Measurements from ENCODE around the gene CEP120.
"Not testable (repeated sequence)": the region's sequence is repeated elsewhere in the genome, so short reads cannot be mapped to it uniquely, and the experiment has no call there.

Gene CEP120

DNA sequence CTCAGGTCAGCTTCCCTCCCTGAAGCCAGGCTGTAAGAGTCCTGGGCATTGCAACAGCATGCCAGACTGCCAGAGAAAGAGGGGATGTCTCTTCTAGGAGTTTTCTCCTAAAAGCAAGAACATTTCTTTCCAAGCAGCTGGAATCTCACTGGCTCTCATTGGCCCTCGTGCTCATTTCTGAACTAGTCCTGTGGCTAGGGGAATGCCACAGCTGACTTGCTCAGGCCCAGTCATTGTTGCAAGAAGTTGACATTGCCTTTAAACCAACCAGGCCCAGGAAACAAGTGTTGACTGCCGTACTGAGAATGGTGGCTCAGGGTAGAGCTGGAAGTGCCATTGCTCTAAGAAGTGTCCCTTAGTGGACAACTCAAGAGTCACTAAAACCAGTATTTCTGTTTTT, 15.0 kb upstream of the CEP120 start:
- DNase-seq: no peak

DNA sequence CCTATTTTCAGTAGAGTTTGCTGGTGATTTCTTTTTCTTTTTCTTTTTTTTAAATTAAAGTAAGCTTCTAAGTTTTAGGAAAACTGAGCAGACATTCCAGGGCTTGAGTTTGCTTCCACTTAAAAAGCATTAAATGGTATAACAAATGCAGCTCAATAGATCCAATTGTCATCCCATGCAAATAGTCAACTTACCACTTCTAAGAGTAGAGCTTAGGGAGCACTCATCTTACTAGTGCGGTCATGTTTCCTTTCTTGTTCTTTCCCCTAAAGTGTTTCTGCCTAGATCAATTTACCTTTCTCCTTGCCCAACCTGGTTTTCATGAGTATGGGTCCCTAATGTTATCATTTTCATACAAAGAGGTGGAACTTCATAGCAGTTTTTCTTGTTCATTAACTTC, 13.0 kb upstream of the CEP120 start:
- DNase-seq: no peak

DNA sequence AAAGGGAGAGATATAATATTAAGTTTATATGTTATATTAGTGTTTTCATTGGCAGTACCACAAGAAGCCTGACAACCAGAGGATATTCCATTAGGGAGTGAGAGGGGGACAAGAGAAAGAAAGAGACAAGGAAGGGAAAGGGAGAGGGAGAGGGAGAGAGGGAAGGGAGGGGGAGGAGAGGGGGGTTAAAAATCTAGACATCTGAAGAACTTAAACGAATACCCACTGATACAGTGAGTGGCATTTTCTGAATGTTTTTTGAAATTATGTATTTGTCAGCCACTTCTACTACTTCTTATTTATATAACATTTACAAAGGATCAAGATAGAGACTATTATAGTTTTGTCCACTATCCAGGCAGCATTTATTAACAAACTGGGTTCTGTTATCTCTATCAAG, 11.6 kb upstream of the CEP120 start:
- DNase-seq: no peak

DNA sequence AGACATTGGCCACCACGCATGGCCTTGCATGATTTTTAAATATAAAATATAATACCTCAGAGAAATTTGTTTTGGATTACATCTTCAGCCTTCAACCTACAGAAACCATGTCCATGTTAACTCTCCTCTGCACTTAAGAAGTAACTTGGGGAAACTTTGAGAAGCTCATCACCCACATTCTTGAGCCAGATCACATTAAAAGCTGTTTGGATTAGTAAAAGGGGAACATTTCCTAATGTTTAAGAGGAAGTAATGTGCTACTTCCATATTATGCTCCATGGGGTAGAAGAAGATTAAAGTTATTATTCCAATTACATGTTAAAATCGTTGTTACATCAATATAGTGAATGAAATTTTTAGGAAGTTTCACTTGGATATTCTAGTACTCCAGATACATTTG, 10.4 kb upstream of the CEP120 start:
- DNase-seq: no peak

DNA sequence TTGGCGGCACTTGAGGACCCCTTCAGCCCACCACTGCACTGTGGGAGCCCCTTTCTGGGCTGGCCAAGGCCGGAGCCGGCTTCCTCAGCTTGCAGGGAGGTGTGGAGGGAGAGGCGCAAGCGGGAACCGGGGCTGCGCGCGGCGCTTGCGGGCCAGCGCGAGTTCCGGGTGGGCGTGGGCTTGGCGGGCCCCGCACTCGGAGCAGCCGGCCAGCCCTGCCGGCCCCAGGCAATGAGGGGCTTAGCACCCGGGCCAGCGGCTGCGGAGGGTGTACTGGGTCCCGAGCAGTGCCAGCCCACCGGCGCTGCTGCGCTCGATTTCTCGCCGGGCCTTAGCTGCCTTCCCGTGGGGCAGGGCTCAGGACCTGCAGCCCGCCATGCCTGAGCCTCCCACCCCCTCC, 7.2 kb upstream of the CEP120 start:
- DNase-seq: not testable (repeated sequence)

DNA sequence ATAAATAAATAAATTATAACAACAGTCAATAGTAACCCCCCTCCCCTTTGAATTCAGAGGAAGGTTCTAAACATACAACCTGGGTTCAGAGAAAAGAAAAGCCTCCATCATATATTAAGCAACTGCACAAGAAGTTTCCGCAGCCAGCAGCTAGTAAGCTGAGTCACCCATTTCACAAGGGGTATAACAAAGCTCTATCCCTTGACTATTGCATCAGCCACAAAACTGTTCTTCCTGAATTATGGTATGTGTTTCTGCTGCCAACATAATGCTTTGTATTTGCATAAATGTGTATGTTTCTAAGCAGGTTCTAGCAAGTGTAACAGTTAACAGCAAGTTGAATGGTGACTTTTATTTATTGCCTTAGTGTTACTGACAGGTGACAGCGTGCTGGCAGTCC, 6.8 kb upstream of the CEP120 start:
- no peak for DNase-seq

DNA sequence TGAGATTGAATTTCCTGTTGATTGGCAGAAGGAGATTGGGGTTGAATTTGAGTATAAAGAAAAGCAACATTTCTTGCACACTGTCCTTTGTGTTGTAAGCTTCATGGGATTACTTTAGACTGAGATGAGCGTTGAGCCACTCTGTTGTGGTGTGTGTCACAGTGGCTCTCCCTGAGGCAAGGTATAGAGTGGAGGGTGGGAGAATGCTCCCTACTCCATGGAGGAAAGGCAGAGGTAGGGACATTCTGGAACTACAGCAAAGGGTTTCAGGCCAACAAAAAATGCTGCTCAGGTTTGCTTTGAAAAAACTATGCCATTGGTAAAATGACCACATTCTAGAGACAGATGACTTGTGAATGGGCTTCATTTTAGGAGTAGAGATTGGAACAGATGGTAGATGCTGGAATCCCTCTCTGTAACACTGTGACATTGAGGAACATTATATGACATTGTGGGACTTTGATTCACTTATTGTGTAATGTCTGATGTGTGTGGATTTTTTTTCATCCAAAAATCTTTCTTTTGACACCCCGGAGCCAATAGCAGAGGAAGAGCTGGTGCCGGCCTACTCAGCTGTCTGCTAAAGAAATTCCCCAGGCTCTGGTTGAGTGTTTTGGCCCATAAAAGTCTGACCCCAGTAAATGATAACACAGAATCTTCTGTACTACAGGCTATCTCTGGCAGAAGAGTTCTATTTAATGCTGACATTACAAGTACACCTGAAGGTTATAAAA, 6.2 kb upstream of the CEP120 start:
- DNase-seq: no peak

DNA sequence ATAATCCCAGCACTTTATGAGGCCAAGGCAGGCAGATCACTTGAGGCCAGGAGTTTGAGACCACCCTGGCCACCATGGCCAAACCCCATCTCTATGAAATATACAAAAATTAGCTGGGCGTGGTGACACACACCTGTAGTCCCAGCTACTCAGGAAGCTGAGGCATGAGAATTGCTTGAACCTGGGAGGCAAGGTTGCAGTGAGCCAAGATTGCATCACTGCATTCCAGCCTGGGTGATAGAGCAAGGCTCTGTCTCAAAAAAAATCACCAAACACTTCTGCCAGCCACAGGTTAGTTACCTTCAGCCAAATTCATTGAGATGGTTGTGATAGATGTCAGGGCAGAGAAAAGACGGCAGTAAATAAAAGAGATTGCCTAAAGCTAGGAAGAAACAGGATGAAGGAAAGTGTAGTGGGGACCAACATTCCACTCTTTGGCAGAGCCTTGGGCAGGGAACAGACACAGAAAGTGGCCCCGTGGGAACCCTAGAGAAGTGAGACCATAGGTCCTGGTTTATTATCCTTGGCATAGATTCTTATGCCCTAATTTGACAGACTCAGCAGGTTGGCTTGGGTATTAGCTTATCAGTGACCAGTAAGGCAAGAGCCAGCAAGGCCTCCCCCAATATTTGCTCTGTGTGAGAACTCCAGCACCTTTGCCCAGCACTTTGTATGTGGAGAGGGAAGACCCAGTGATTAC, 5.5 kb upstream of the CEP120 start:
- no peak for DNase-seq

DNA sequence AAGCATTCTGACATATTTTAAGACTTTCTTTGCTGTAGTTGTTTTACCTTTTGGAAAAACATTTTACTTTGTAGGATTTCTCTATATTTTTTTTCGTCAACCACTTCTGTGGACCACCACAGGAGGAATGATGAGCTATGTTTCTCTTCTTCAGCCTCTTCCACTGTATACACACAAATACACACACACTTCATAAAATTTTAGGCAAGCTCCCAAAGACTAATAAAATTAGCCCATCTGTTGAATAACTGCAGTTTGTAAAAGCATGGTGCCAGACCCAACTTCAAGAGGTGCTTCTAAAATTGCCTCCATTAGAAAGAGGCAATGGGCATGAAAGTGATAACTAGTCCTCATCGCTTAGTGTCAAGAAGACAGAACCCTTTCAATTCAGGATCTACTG, 4.1 kb upstream of the CEP120 start:
- no peak for DNase-seq

DNA sequence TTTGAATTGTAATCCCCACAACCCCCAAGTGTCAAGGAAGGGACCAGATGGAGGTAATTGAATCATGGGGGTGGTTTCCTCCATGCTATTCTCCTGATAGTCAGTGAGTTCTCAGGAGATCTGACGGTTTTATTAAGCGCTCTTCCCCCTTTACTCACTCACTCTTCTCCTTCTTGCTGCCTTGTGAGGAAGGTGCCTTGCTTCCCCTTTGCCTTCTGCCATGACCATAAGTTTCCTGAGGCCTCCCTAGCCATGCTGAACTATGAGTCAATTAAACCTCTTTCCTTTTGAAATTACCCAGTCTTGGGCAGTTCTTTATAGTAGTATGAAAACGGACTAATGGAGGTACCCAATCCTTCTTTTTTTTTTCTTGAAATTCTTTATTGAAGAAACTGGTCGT, 2.2 kb upstream of the CEP120 start:
- no peak for DNase-seq

DNA sequence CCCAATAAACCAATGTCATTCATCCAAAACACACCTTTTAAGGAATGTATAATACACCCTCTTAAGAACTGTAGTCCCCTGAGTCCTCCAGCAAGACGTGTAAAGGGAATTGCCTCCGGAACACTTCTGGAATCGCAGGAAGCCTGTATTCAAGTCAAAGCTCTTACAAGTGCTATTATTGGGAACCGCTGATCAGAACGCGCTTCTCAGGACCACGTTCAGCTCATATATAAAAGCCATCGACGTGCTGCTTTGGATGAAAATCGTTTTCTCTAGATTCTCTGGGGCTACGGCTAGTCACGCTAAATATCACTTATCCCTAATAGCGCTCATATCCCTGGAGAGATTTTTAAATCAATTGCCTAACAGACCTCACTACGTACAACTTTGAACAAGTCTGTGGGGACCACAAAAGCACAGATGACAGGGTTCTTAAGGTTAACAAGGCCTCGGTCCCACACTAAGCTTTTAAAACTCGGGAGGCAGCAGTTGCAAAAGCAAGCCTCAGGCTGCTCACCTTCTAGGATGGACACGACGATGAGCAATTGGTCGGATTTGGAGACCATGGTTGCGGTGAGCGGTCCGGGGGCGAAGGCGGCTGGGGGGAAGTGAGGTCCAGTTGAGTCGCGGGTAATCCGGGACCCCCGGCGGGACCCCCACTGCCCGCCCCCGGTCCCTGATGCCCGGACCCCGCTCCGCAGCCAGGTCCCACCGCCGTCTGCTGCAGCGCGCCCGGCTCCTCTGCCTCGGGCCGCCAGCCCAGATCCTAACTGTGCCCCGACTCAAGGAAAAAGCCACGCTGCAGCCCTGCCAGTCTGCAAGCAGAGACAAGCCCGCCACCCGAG, 548 bp downstream of the CEP120 start:
- DNase-seq: peak; percentile 30

DNA sequence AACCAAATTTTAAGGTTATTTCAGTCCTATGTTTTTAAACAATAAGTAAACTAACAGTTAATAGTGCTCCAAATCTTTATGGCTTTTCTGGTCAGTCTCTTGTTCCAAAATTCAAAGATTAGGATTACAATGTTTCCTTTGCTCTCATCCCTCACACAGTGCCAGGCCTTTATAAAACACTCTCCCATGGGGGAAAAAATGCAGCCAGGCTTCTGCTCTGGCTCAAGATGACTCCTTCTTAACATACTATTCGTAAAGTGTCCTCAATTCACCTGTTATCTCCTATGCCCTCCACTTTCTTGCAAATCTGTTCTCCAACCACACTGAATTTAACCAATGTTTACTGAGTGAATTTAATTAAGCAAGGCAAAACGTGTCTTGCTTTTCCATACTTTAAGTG, 1.4 kb downstream of the CEP120 start:
- no peak for DNase-seq

DNA sequence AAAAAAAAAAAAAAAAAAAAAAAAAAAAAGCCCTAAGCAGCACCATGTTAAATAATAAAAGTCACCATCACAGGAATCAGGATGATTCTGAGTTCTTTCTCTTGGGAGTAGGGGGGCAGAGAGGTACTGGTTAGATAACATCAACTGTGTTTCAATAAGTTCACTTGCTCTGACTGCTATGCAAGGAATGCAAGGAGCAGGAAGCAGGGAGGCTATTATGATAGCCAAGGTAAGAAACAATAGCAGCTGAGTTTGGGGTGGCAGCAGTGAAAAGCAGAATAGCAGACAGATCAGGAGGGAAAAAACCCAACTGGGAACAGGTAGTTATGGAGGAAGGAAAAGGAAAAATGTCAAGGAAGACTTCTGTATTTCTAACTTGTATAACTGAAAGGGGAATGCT, 8.2 kb downstream of the CEP120 start:
- no peak for DNase-seq

DNA sequence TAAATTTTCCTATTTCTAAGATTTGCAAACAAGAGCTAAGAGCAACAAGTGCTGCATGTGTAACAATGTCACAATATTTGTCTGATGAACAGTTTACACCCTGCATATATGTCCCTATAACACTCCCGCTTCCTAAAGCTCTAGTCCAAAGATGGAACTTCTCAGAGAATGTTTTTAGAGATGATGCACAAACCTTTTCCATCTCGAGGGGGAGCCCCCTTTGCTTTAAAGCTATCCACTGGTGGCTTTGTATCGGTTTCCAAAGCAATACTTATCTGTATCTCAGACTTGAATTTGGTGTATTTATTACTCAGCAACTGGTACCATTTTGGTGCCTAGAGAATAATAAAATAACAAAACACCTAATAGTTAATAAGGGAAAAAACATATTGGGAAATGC, 11.0 kb downstream of the CEP120 start:
- DNase-seq: no peak

DNA sequence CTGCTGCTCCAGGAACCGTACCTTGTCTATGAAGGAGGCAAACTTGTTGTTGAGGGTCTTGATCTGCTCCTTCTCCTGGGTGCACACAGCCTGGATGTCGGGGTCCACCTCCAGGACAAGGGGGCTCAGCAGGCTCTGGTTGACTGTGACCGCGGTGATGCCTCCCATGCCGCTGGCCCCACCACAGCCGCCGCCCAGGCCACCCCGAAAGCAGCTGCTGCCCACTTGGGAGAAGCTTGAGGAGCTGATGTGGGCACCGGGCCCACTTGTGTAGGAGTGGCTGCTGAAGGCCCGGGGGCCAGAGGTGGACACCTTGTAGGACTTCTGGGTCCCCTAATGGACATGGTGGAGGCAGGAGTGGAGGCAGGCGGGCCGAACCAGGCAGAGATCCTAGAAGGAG, 21.2 kb downstream of the CEP120 start:
- DNase-seq: not testable (repeated sequence)

DNA sequence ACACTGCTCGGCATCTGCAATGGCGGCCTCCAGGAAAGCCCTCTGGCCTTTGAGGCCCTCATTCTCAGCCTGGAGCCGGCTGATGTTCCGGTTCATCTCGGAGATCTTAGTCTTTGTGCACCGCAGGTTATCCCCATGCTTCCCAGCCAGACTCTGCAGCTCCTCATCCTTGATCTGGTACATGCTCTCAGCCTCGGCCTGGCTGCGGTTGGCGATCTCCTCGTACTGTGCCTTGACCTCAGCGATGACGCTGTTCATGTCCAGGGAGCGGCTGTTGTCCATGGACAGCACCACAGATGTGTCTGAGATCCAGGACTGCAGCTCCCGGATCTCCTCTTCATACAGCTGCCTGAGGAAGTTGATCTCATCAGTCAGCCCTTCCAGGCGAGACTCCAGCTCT, 21.9 kb downstream of the CEP120 start:
- DNase-seq: no peak

DNA sequence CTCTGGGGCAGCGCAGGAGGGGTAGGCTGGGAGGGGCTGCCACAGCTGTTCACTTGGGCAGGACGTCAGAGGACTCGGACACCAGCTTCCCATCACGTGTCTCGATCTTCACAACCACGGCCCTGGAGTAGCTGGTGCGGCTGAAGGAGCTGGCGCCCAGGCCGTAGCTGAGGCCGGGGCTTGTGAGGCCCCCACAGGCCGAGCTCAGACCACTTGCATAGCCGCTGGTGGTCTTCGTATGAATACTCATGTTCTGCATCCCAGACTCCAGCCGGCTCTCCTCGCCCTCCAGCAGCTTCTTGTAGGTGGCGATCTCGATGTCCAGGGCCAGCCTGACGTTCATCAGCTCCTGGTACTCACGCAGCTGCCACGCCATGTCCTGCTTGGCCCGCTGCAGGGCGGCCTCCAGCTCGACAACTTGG, 22.3 kb downstream of the CEP120 start:
- not testable (repeated sequence) for DNase-seq

DNA sequence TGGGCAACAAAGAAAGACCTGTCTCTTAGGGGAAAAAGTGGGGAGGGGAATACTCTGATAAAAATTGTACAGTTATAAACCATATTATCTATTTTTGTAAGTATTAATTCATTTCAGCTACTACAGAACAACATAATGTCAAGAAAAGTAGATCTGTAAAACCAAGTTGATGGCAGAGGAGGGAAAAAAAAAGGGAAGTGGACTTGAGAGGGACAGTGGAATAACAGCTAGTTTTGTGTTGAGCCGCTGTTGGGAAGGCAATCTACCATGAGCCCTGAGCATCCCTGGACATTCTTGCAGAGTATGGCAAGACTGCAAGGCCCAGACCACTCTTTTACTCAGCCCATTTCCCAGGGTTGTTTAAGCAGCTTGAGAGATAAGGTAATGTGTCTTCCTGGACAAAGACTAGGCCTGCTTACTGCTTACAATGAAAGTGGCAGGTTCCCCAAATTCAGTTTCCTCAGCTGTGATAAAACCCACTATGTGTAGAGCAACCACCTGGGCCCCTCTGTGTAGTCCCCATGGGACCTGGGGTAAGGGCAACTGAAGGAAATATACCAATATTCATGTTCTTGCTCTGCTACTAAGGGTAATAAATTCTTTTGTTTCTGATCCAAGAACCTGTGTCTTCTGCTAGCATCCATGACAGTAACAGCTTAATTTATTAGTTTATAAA, 25.0 kb downstream of the CEP120 start:
- DNase-seq: no peak

DNA sequence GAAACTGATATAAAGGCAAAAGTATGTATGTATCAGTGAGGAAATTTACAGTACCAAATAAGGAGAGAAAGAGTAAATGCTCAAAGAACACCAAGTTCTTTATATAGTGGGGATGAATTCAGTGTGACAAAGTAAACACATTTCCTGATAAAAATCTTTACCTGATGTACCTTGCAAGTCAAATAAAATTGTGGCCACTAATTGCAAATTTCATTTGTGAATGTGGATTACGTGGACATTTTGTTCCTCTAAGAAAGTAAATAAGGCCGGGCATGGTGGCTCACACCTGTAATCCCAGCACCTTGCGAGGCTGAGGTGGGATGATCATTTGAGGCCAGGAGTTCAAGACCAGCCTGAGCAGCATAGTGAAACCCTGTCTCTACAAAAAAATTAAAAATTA, 25.7 kb downstream of the CEP120 start:
- DNase-seq: no peak

DNA sequence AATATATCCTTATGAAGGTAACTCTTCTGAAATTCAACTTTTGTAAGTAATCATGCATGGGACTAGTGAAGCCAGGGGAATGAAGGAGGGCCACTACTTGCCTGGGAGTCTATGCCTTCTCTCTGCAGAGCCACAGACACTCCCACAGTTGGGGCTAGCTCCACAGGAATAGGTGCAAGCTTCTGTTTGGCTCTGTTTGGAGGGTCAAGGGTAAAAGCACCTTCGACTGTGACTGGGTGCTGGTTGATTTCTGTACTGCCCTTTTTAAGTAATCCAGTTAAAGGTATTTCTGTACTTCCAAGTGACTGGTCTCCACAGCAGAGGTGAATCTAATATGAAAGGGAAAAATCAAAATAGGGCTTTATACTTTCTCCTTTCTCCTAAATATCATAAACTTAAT, 32.2 kb downstream of the CEP120 start:
- DNase-seq: no peak

DNA sequence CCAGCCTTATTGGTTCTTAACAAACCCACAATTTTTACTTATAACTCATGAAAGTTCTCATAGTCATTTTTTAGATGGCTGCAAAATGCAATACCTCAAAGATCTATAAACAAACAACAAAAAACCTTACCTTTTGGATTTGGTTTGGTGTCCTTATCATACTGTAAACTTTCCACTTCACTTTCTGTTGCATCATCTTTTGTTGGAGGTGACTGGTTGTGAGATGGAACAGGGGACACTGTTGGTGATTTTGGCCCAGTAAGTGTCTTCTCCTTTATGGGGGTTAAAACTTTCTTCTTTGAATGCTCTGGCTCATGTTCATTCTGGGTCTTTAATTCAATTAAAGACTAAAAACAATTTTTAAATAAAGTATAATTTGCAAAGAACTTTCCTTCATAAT, 33.4 kb downstream of the CEP120 start:
- DNase-seq: no peak

DNA sequence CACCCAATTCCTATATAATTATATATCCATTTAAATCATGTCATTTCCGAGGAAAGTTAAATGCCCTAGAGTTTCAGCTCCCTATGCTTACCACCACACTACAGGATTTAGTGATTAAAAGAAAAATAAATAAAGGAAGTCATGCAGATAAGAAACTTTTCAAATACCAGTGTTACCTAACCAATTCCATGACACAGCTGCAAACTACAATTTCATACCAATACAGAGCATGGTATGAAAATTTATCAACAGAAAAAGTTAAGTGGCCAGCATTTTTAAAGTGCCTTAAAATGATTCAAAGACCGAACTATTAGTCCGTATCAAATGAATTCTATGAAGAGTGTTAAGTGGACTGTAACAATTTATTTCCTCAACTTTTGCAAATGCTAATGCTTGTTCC, 35.9 kb downstream of the CEP120 start:
- no peak for DNase-seq

DNA sequence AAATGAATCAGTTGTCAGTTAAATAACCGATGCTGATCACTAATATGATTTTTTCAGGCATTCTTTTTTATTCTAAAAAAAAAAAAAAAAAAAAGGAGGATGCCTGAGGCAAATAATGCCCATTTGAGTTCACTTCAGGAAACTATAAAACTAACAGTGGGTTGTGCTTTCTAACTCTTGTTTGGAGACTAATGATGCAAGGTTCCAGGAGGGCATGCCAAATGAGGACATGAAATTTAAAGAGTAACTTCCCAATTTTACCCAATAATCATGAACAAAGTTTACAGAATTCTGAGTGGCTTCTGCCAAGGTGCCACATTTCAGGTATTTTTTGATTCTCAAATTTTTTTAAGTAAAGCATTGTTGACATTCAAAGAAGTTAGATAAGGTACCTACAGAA, 41.0 kb downstream of the CEP120 start:
- no peak for DNase-seq
